Spleen (tissue), 7 donors: ENCODE data around the gene TUBB1.

Source experiments
- POLR2A ChIP-seq, 3 donors: fragments of 450-650 bp; IDR thresholded peaks; one replicate each; pipeline ENCODE4 v1.5.1; 2017; ENCODE audit warnings: antibody characterized with exemption in 3 of 3, mild to moderate bottlenecking in 1 of 3
- POLR2AphosphoS5 ChIP-seq, 3 donors: sonication (generic); formaldehyde crosslinking; IDR thresholded peaks; one replicate each; pipeline ENCODE4 v1.5.1; 2017; ENCODE audit warnings: antibody characterized with exemption in 3 of 3
- TF ChIP-seq, protein P1 (sequence below), 11 experiments: fragments of 200-600 bp in 7 of 11; fragments of 450-650 bp in 4 of 11; sonication (generic) in 4 of 11; IDR thresholded peaks in 8 of 11; conservative IDR thresholded peaks in 3 of 11; 1 replicate in 7 of 11; 2 replicates in 4 of 11; pipeline versions ENCODE4 v1.4.0 to v1.8.0; 2016 to 2021; ENCODE audit warnings: antibody characterized with exemption in 11 of 11, inconsistent platforms in 4 of 11, mild to moderate bottlenecking in 1 of 11
- donor health status: DM: no; HTN: no; CAD: no; lungs with moderate emphysema.
- donor health status: DM: no; HTN: no; CAD: no.
- donor health status: DM: no; HTN: no; CAD: no.

DNA sequence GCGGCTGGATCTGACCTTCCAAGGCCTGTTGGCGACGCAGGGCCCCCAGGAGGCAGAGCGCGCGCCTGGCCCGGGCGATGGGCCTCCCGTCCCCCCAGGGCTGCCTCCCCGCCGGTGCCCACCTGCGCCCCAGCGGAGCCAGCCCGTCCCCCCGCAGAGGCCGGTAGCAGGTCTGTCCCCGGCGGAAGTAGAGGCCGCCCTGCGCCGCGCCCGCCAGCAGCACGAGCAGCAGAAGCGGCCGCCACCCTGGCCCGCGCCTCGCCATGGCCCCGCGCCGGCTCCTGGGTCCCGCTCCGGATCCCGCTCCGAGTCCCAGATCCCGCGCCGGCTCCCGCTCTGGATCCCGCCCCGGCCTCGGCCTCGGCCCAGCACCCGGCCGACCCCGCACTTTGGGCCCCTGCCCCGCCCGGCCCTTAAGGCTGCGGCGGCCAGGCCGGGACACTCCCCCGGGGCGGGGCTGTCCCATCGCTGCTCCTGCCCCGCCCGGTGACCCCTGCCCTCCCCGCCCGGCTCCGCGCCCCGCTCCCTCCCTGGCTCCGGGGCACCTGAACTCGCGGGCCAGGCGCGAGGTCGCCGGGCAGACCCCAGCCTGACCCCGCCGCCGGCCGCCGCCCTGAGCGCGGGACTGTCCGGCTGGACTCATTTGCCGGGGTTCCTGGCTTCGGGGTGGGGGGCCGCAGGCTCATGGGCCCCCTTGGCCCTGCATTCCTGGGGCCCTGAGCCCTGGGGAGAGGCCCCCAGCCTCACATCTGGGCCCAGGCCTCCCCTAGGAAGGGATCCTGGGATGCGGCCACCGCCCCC lies 12.2 kb upstream of the TUBB1 start, which contains the start of gene CTSZ:
- TF ChIP-seq, protein P1, sequence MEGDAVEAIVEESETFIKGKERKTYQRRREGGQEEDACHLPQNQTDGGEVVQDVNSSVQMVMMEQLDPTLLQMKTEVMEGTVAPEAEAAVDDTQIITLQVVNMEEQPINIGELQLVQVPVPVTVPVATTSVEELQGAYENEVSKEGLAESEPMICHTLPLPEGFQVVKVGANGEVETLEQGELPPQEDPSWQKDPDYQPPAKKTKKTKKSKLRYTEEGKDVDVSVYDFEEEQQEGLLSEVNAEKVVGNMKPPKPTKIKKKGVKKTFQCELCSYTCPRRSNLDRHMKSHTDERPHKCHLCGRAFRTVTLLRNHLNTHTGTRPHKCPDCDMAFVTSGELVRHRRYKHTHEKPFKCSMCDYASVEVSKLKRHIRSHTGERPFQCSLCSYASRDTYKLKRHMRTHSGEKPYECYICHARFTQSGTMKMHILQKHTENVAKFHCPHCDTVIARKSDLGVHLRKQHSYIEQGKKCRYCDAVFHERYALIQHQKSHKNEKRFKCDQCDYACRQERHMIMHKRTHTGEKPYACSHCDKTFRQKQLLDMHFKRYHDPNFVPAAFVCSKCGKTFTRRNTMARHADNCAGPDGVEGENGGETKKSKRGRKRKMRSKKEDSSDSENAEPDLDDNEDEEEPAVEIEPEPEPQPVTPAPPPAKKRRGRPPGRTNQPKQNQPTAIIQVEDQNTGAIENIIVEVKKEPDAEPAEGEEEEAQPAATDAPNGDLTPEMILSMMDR (IDR thresholded peaks at IDR 0.05 in 8 of 11, conservative IDR thresholded peaks at IDR 0.05 in 3 of 11) = no peak
- TF ChIP-seq POLR2A (IDR thresholded peaks at IDR 0.05) = no peak
- peak; percentile 11 to 64 (median 63) for TF ChIP-seq POLR2AphosphoS5 (IDR thresholded peaks at IDR 0.05)
